HEK293 (cell line): ENCODE data around the gene PDCL2.

ENCODE experiments used
- CTCF ChIA-PET: fragments of 350-600 bp; formaldehyde crosslinking; extraction: SDS; loops from one replicate; lab custom pipeline; 2021; ENCODE audit warnings: antibody characterized with exemption; lab: Yijun Ruan, JAX
- POLR2A ChIA-PET: fragments of 300-600 bp; formaldehyde crosslinking; extraction: SDS; loops from one replicate; lab custom pipeline; 2020; ENCODE audit warnings: antibody characterized with exemption, inconsistent platforms; lab: Yijun Ruan, JAX
- H3K27ac ChIP-seq: fragments of 200-500 bp; sonication (Bioruptor generic); 2 replicates; pipeline ENCODE4 v1.5.1; 2014; ENCODE audit warnings: low read depth, low read length, control low read depth, inconsistent platforms; ENCODE audit errors: extremely low read depth
- H3K36me3 ChIP-seq, 2 experiments: fragments of 200-500 bp in 1 of 2; sonication (Bioruptor generic) in 1 of 2; 1 replicate in 1 of 2; 2 replicates in 1 of 2; pipeline ENCODE4 v1.5.1; 2014 to 2017; ENCODE audit warnings: inconsistent platforms in 2 of 2, low read length in 2 of 2; ENCODE audit not compliant: control insufficient read depth in 2 of 2, insufficient read depth in 1 of 2
- H3K4me1 ChIP-seq: fragments of 200-500 bp; sonication (Bioruptor generic); 2 replicates; pipeline ENCODE4 v1.5.1; 2014; ENCODE audit warnings: mild to moderate bottlenecking, low read length, inconsistent platforms; ENCODE audit not compliant: control insufficient read depth, insufficient read depth
- H3K4me3 ChIP-seq: 2 replicates; pipeline ENCODE4 v1.5.1; 2011; ENCODE audit warnings: low read depth, mild to moderate bottlenecking, control low read depth, low read length, moderate library complexity
- H3K9me3 ChIP-seq: fragments of 200-500 bp; sonication (Bioruptor generic); 2 replicates; pipeline ENCODE4 v1.5.1; 2014; ENCODE audit warnings: low read depth, low read length, inconsistent platforms; ENCODE audit not compliant: control insufficient read depth, insufficient read depth
- BCL6B ChIP-seq: fragments of 450-650 bp; formaldehyde crosslinking; IDR thresholded peaks from 2 replicates; pipeline ENCODE4 v1.5.1; 2017; ENCODE audit warnings: missing biosample characterization, missing genetic modification characterization
- ELK4 ChIP-seq: IDR thresholded peaks from 2 replicates; pipeline ENCODE4 v1.6.1; 2011; ENCODE audit warnings: mild to moderate bottlenecking, low read depth, low read length, borderline replicate concordance
- FEZF1 ChIP-seq: fragments of 450-650 bp; formaldehyde crosslinking; IDR thresholded peaks from 2 replicates; pipeline ENCODE4 v1.5.1; 2016; ENCODE audit warnings: missing biosample characterization, missing genetic modification characterization
- HOXC10 ChIP-seq: sonication (generic); formaldehyde crosslinking; IDR thresholded peaks from 2 replicates; pipeline ENCODE4 v1.8.1; 2023; ENCODE audit warnings: mild to moderate bottlenecking, missing genetic modification reagents
- IKZF3 ChIP-seq: fragments of 450-650 bp; IDR thresholded peaks from 2 replicates; pipeline ENCODE4 v1.5.0; 2018; ENCODE audit warnings: missing biosample characterization, mild to moderate bottlenecking, missing genetic modification characterization, moderate library complexity
- KLF7 ChIP-seq: fragments of 450-650 bp; formaldehyde crosslinking; IDR thresholded peaks from 2 replicates; pipeline ENCODE4 v1.5.1; 2016; ENCODE audit warnings: missing biosample characterization, missing genetic modification characterization, borderline replicate concordance
- KLF8 ChIP-seq: fragments of 450-650 bp; formaldehyde crosslinking; IDR thresholded peaks from 2 replicates; pipeline ENCODE4 v1.5.1; 2016; ENCODE audit warnings: missing biosample characterization, missing genetic modification characterization
- MEIS1 ChIP-seq: sonication (generic); formaldehyde crosslinking; IDR thresholded peaks from 2 replicates; pipeline ENCODE4 v1.8.1; 2022; ENCODE audit warnings: missing genetic modification reagents, mild to moderate bottlenecking, borderline replicate concordance
- PRDM10 ChIP-seq: fragments of 450-650 bp; formaldehyde crosslinking; IDR thresholded peaks from 2 replicates; pipeline ENCODE4 v1.5.1; 2016; ENCODE audit warnings: missing biosample characterization, missing genetic modification characterization
- SALL2 ChIP-seq: fragments of 450-650 bp; formaldehyde crosslinking; IDR thresholded peaks from 2 replicates; pipeline ENCODE4 v1.5.0; 2017; ENCODE audit warnings: missing biosample characterization, mild to moderate bottlenecking, missing genetic modification characterization, borderline replicate concordance
- SCRT2 ChIP-seq: fragments of 450-650 bp; formaldehyde crosslinking; IDR thresholded peaks from 2 replicates; pipeline ENCODE4 v1.5.1; 2016; ENCODE audit warnings: missing biosample characterization, missing genetic modification characterization
- SP3 ChIP-seq: fragments of 450-650 bp; formaldehyde crosslinking; IDR thresholded peaks from 2 replicates; pipeline ENCODE4 v1.5.1; 2016; ENCODE audit warnings: missing biosample characterization, missing genetic modification characterization
- ZBTB10 ChIP-seq: fragments of 450-650 bp; formaldehyde crosslinking; IDR thresholded peaks from 2 replicates; pipeline ENCODE4 v1.5.1; 2016; ENCODE audit warnings: missing biosample characterization, missing genetic modification characterization
- ZFHX2 ChIP-seq: fragments of 450-650 bp; formaldehyde crosslinking; conservative IDR thresholded peaks from 2 replicates; pipeline ENCODE4 v1.5.1; 2016; ENCODE audit warnings: missing biosample characterization, missing genetic modification characterization
- ZFP3 ChIP-seq: fragments of 450-650 bp; formaldehyde crosslinking; IDR thresholded peaks from 2 replicates; pipeline ENCODE4 v1.5.1; 2016; ENCODE audit warnings: low read depth, missing biosample characterization, missing genetic modification characterization
- ZFP41 ChIP-seq: fragments of 450-650 bp; formaldehyde crosslinking; IDR thresholded peaks from 2 replicates; pipeline ENCODE4 v1.5.1; 2016; ENCODE audit warnings: missing biosample characterization, missing genetic modification characterization, borderline replicate concordance
- ZNF121 ChIP-seq: fragments of 450-650 bp; formaldehyde crosslinking; IDR thresholded peaks from 2 replicates; pipeline ENCODE4 v1.5.1; 2016; ENCODE audit warnings: missing biosample characterization, missing genetic modification characterization
- ZNF18 ChIP-seq: fragments of 450-650 bp; formaldehyde crosslinking; IDR thresholded peaks from 2 replicates; pipeline ENCODE4 v1.5.1; 2016; ENCODE audit warnings: missing biosample characterization, missing genetic modification characterization
- ZNF239 ChIP-seq: fragments of 450-650 bp; formaldehyde crosslinking; IDR thresholded peaks from 2 replicates; pipeline ENCODE4 v1.5.1; 2016; ENCODE audit warnings: missing biosample characterization, missing genetic modification characterization
- ZNF350 ChIP-seq: fragments of 450-650 bp; formaldehyde crosslinking; IDR thresholded peaks from 2 replicates; pipeline ENCODE4 v1.5.0; 2017; ENCODE audit warnings: missing biosample characterization, mild to moderate bottlenecking, missing genetic modification characterization
- ZNF354C ChIP-seq: fragments of 450-650 bp; formaldehyde crosslinking; IDR thresholded peaks from 2 replicates; pipeline ENCODE4 v1.5.1; 2016; ENCODE audit warnings: missing biosample characterization, missing genetic modification characterization, low read depth, borderline replicate concordance
- ZNF426 ChIP-seq: fragments of 450-650 bp; formaldehyde crosslinking; IDR thresholded peaks from 2 replicates; pipeline ENCODE4 v1.5.1; 2017; ENCODE audit warnings: missing biosample characterization, missing genetic modification characterization, mild to moderate bottlenecking, inconsistent platforms, moderate library complexity
- ZNF660 ChIP-seq: fragments of 450-650 bp; IDR thresholded peaks from 2 replicates; pipeline ENCODE4 v1.5.1; 2018; ENCODE audit warnings: missing biosample characterization, mild to moderate bottlenecking, missing genetic modification characterization
- ZNF677 ChIP-seq: fragments of 450-650 bp; IDR thresholded peaks from 2 replicates; pipeline ENCODE4 v1.5.0; 2018; ENCODE audit warnings: missing biosample characterization, mild to moderate bottlenecking, missing genetic modification characterization, moderate library complexity
- ZNF747 ChIP-seq: fragments of 450-650 bp; formaldehyde crosslinking; IDR thresholded peaks from 2 replicates; pipeline ENCODE4 v1.5.1; 2016; ENCODE audit warnings: missing biosample characterization, missing genetic modification characterization

Gene PDCL2

GRCh38 chr4:55571806-55572205 lies 20.2 kb downstream of the PDCL2 start:
- Histone ChIP-seq H3K4me1 (no peaks in the 10 kb centered on the region), H3K9me3 (no peaks in the 10 kb centered on the region), H3K36me3 (no peaks in the 10 kb centered on the region), H3K27ac (no peak overlapping the region), H3K4me3 (no peak overlapping the region)
- CTCF ChIA-PET = no interaction called here
- POLR2A ChIA-PET = no interaction called here
- TF ChIP-seq FEZF1 (tag by site-specific recombination) (no peak), ZNF354C (tag by site-specific recombination) (no peak), ZNF426 (no peak), ZNF350 (no peak), SP3 (tag by site-specific recombination) (no peak), KLF8 (no peak), ELK4 (no peak), KLF7 (tag by site-specific recombination) (no peak), ZNF121 (no peak), ZNF660 (tag by site-specific recombination) (no peak), SALL2 (no peak), IKZF3 (tag by site-specific recombination) (no peak), ZNF239 (tag by site-specific recombination) (no peak), ZFP41 (tag by site-specific recombination) (no peak), PRDM10 (tag by site-specific recombination) (no peak), HOXC10 (no peak)

- Histone ChIP-seq H3K4me3 (no peak overlapping the region), H3K36me3 (no peaks in the 10 kb centered on the region), H3K27ac (no peak overlapping the region), H3K9me3 (no peaks in the 10 kb centered on the region), H3K4me1 (no peaks in the 10 kb centered on the region)
- ChIA-PET CTCF (interaction anchor here (0.6 to 1.4 kb wide), 2 partner anchors 10 to 12 kb away, joined by 3 to 4 read pairs; no protein-coding TSS in a partner anchor), POLR2A (no interaction called here)
- no peak for TF ChIP-seq BCL6B
- TF ChIP-seq ZNF18 (tag by site-specific recombination) = no peak
- TF ChIP-seq ZFP3 (tag by site-specific recombination) = no peak
- TF ChIP-seq ZNF677 (tag by site-specific recombination) = no peak
- no peak for TF ChIP-seq SCRT2
- TF ChIP-seq MEIS1 (CRISPR knock-in tag) = no peak
- TF ChIP-seq ZBTB10 (tag by site-specific recombination) = no peak
- no peak for TF ChIP-seq ZNF747 (tag by site-specific recombination)
- TF ChIP-seq ZFHX2 (tag by site-specific recombination) = no peak
Measured at GRCh38 chr4:55568905-55569504, 23.0 kb downstream of the PDCL2 start.
